Activated naive CD4-positive, alpha-beta T cell treated with anti-CD3 and anti-CD28 coated beads, Interleukin-2, amount 50 U/mL, for 16 hours (primary cell): ENCODE data around the gene NPPA.
A peak's percentile ranks its signal among the peaks of the same experiment; 100 is the strongest.

ENCODE experiments used
- DNase-seq: peaks from one replicate; pipeline ENCODE4 v3.0.0-alpha.2; 2020

The NPPA gene

GRCh38 chr1:11873395-11874257, 26.0 kb upstream of the NPPA start:
- no peak for DNase-seq

- DNase-seq = no peak
Observed at GRCh38 chr1:11872545-11872944, 25.0 kb upstream of the NPPA start.

DNA sequence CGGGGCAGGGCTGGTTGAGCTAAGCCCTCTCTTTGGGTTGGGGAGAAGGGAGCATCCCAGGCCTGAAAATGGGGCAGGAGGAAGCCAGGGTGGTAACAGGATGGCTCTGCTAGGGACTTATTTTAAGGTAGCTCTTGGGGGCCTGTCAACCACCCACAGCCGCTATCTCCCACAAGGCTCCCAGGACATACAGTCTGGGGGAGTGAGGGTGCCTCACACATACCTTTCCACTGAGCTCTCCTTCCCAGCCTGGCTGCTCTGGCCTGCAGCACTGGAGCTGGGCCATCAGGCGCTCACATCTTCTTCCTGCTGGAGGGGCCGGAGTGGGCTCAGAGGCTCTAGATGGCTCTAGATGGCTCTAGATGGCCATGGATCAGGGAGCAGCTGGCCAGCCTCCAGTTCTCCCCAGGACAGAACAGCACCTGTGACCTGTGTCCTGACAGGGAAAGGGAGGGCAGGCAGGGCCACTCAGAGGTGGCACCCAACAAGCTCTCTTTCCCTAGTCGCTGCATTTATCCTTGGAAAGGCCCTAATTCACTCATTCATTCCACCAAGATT, 22.1 kb upstream of the NPPA start:
- DNase-seq = no peak

GRCh38 chr1:11869104-11869503, 21.5 kb upstream of the NPPA start:
- no peak for DNase-seq

GRCh38 chr1:11868331-11868980, 20.9 kb upstream of the NPPA start:
- DNase-seq = no peak

DNA sequence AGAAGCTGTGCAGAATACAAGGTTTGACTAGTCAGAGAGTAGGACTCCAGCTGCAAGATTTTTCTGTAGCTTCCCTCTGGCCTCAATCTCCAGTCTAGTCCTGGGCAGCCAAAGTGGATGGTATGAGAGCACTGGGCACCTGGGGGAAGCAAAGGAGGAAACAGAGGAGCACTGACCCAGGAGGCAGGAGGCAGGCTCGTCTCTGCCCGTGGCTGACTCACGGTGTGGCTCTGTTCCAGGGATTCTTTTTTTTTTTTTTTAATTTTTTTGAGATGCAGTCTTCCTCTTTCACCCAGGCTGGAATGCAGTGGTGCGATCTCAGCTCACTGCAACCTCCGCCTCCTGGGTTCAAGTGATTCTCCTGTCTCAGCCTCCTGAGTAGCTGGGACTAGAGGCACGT, 15.3 kb upstream of the NPPA start:
- no peak for DNase-seq

DNA sequence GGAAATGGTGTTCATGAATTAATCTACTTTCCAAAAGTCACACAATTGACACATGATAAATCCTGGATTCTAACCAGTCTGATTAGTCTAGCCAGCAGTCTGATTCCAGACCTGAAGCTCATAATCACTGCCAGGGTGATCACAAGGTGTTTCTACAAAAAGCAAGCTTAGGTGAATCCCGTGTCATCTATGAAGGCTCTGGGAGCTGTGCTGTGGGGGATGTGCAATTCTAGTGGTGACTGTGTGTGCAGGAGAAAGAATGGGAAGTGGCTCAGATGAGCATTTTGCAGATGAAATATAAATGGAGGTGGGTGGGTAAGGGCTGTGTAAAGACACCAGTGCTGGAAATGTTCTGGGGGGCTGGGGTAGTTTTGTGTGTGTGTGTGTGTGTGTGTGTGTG, 13.0 kb upstream of the NPPA start:
- no peak for DNase-seq

- DNase-seq = no peak
Observed at GRCh38 chr1:11860083-11860482, 12.5 kb upstream of the NPPA start.

DNA sequence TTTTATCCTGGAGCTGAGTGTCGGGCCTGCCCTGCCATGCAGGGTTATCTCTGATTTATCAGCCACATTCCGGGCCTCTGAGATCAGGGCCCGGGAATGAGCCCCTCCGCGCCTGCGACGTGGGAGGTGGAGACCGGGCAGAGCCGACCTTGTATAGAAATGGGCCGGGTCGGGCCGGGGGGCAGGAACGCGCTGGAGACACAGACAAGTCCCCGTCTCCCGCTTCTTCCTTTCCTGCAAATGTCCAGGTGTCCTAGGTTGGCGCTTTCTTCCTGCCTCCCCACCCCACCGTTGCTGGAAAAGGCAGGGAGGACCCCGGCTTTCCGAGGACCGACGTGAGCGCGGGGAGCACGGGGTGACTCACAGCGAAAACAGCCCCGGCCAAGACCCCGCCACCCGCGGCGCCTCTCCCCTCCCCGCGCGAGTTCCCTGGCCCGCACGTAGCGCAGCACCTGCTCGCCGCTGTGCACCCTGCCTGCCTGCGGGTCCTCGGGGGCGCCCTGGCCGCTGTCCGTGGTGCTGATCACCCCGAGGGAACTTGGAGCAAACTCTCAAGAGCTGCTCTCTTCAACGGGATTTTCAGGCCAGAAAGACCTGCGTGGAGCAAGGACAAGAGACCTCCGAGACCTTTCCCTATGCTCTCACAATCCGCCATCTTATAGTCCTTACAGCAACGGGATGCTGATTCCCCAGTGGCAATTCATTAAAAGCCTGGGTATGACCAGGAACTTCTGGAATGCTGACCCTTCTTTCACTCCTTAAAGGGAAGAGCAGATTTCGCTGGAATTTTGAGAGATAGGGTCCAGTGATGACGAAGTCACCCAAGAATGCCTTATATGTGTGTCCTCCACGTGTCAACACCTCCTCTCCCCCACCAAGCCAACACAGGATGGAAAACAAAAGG, 11.6 kb upstream of the NPPA start:
- DNase-seq = peak; percentile 72

- no peak for DNase-seq
Observed at GRCh38 chr1:11858613-11858967, 11.0 kb upstream of the NPPA start, which contains the start of gene NPPB. Gene NPPB (minus strand): TSS chr1:11858945. CDS start chr1:11858833, 112 bp downstream.

DNA sequence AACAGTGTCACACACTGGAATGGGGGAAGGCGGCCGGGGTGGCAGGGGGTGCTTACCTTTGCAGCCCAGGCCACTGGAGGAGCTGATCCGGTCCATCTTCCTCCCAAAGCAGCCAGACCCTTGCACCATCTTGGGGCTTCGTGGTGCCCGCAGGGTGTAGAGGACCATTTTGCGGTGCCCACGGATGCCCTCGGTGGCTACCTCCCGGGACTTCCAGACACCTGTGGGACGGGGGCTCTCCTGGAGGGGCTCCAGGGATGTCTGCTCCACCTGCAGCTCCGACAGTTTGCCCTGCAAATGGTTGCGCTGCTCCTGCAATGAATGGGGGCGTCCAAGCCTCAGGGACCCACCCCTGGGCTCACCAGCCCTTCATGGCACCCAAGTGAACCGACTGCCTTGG, 10.6 kb upstream of the NPPA start:
- DNase-seq = no peak

- DNase-seq = no peak
Observed at GRCh38 chr1:11857164-11857851, 9.7 kb upstream of the NPPA start.

DNA sequence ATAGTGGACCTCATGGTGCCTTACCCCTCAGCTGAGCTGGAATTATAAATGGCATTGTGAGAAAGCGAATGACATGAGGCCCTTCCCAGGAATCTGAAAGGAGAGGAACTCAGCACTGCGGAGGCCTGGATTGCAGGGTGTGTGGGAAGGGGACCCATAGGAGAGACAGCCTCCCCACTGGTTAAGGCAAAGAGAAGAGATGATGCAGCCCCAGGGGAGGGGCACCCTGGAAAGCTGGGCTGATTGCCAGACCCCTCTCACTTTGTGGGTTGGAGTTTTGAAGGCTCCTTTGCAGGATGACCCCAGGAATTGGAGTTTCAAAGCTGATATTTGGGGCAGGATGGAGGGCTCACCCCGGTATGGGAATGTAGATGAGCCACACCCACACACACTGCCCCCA, 9.1 kb upstream of the NPPA start:
- DNase-seq = no peak

- DNase-seq = no peak
Observed at GRCh38 chr1:11855430-11855829, 7.8 kb upstream of the NPPA start.

DNA sequence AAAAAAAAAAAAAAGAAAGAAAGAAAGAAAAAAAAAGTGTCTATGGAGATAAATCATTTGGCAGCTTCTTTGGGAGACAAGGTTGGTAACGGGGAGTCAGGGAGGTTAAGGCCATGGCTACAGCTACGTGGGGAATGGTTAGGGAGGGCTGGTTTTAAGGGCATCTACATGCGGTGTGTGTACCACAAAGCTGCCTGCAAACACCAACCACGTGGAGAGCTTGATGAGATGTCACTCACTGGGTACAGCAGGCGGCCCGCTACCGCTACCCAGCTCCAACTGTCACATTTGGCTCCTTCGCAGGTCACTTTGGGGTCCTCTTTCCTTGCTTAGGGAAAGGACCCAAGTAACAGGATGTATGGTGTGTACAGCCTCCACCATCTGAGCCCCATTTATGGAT, 6.9 kb upstream of the NPPA start:
- DNase-seq = no peak

DNA sequence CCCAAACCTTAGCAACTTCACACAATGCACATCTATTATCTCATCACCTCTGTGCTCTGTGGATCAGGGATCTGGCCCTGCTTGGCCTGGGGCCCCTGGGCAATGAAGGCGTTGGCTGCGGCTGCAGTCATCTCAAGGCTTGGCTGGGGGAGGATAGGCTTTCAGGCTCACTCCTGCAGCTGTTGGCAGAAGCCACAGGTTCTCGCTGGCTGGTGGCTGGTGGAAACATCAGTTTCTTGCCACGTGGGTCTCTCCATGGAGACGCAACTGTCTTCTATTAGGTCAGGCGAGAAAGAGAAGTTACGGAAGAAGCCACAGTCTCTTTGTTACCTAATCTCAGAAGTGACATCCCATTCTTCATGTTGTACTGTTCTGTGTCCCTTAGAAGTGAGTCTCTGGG, 3.6 kb upstream of the NPPA start:
- no peak for DNase-seq

GRCh38 chr1:11850156-11850555, 2.6 kb upstream of the NPPA start:
- DNase-seq = no peak

- no peak for DNase-seq
Observed at GRCh38 chr1:11848373-11848700, 754 bp upstream of the NPPA start.

GRCh38 chr1:11845641-11846335, 1.8 kb downstream of the NPPA start:
- DNase-seq = no peak

- DNase-seq = no peak
Observed at GRCh38 chr1:11842154-11843041, 5.2 kb downstream of the NPPA start.
